Naive thymus-derived CD8-positive, alpha-beta T cell (primary cell): Measurements from ENCODE around the gene KCNMB1. TPM values are rescaled to one million over a fixed set of nuclear protein-coding genes. Genes with fewer than 3 reads are reported as not detected.

Source experiments
- ATAC-seq, 2 donors: fragments of 150-1000 bp; cut with Tn5 transposase in 1 of 2; sonication (Bioruptor Pico), chemical (Tn5 transposase) in 1 of 2; 1 replicate in 1 of 2; 2 replicates in 1 of 2; pipeline ENCODE4 v1.10.0; 2021; ENCODE audit warnings: mild to moderate bottlenecking in 2 of 2, moderate library complexity in 2 of 2
- POLR2A ChIA-PET: fragments of 350-600 bp; sonication (Branson Sonifier 250); formaldehyde crosslinking; loops from one replicate; lab custom pipeline; 2021; ENCODE audit warnings: antibody characterized with exemption; lab: Charles Lee
- DNase-seq, 10 donors: peaks; one replicate each; pipeline versions ENCODE4 v3.0.0 to v3.0.0-alpha.2; 2020 to 2022
- H3K27ac Mint-ChIP-seq, 10 donors: one replicate each; pipeline ENCODE4 v1.8.0; 2020 to 2022; ENCODE audit warnings: mild to moderate bottlenecking in 10 of 10, mixed read lengths in 10 of 10, moderate library complexity in 4 of 10, inconsistent platforms in 1 of 10
- H3K27me3 Mint-ChIP-seq, 5 donors: one replicate each; pipeline ENCODE4 v1.8.0; 2021 to 2022; ENCODE audit warnings: mixed read lengths in 5 of 5
- H3K36me3 Mint-ChIP-seq, 3 donors: one replicate each; pipeline ENCODE4 v1.8.0; 2020 to 2022; ENCODE audit warnings: mixed read lengths in 3 of 3, mild to moderate bottlenecking in 2 of 3, inconsistent platforms in 1 of 3
- H3K4me1 Mint-ChIP-seq, 4 donors: one replicate each; pipeline ENCODE4 v1.8.0; 2021 to 2022; ENCODE audit warnings: mixed read lengths in 4 of 4
- H3K4me3 Mint-ChIP-seq, 10 donors: one replicate each; pipeline ENCODE4 v1.8.0; 2020 to 2022; ENCODE audit warnings: mild to moderate bottlenecking in 10 of 10, mixed read lengths in 10 of 10, moderate library complexity in 6 of 10, inconsistent platforms in 1 of 10
- H3K9me3 Mint-ChIP-seq, 9 donors: one replicate each; pipeline ENCODE4 v1.8.0; 2020 to 2022; ENCODE audit warnings: mixed read lengths in 9 of 9, mild to moderate bottlenecking in 3 of 9, inconsistent platforms in 1 of 9, moderate library complexity in 1 of 9
- polyA plus RNA-seq, 3 donors: library from polyadenylated mRNA; unstranded; fragments of 300-500 nt; fragmentation: Illumina TruSeq; gene quantifications; one replicate each; pipeline ENCODE4 v1.2.3, GENCODE V29; 2021
- total RNA-seq, 8 experiments: library from RNA in 2 of 8; stranded (reverse) in 2 of 8; gene quantifications; one replicate each; pipeline ENCODE4 v1.2.3 and lab custom pipeline; 2021 to 2026

Gene KCNMB1
- total and polyA plus RNA-seq, 5 experiments from 2014 or later, result 0.06 TPM; not detected in 4

GRCh38 chr5:170410401-170410800 is 21.2 kb upstream of the KCNMB1 start:
- no peak for ATAC-seq
- Mint-ChIP-seq H3K4me1 (peaks cover 0 to 7% (median under 1%) of the 10 kb centered on the region in 4 donors), H3K27ac (peak overlapping the region in 2 of 10 donors; percentile 36 to 42), H3K9me3 (no peaks in the 10 kb centered on the region), H3K27me3 (no peaks in the 10 kb centered on the region), H3K4me3 (no peak overlapping the region), H3K36me3 (no peaks in the 10 kb centered on the region)
- DNase-seq, result no peak
- POLR2A ChIA-PET, result no interaction called here

GRCh38 chr5:170408877-170409660 is 19.9 kb upstream of the KCNMB1 start:
- peaks cover 0 to 16% (median 0%) of the 10 kb centered on the region in 4 donors for H3K4me1 Mint-ChIP-seq
- POLR2A ChIA-PET, result no interaction called here
- H3K27ac Mint-ChIP-seq, result peak overlapping the region in 1 of 10 donors; percentile 1

GRCh38 chr5:170408226-170408625 is 19.1 kb upstream of the KCNMB1 start:
- POLR2A ChIA-PET, result no interaction called here
- H3K27me3 Mint-ChIP-seq, result no peaks in the 10 kb centered on the region
- H3K9me3 Mint-ChIP-seq, result no peaks in the 10 kb centered on the region
- ATAC-seq, result no peak
- DNase-seq, result no peak
- H3K4me3 Mint-ChIP-seq, result no peak overlapping the region
- no peak overlapping the region for H3K27ac Mint-ChIP-seq
- peaks cover 0 to 16% (median 0%) of the 10 kb centered on the region in 4 donors for H3K4me1 Mint-ChIP-seq
- no peaks in the 10 kb centered on the region for H3K36me3 Mint-ChIP-seq

More at GRCh38 chr5:170408877-170409660, 19.9 kb upstream of the KCNMB1 start:
- no peak for DNase-seq
- Mint-ChIP-seq H3K36me3 (no peaks in the 10 kb centered on the region), H3K9me3 (no peaks in the 10 kb centered on the region), H3K27me3 (no peaks in the 10 kb centered on the region), H3K4me3 (no peak overlapping the region)
- ATAC-seq, result no peak

GRCh38 chr5:170407062-170407461 is 17.9 kb upstream of the KCNMB1 start:
- Mint-ChIP-seq H3K27ac (no peak overlapping the region), H3K4me3 (no peak overlapping the region), H3K27me3 (no peaks in the 10 kb centered on the region), H3K36me3 (no peaks in the 10 kb centered on the region), H3K4me1 (peaks cover 0 to 16% (median 0%) of the 10 kb centered on the region in 4 donors), H3K9me3 (peaks cover 0 to under 1% (median 0%) of the 10 kb centered on the region in 9 donors)
- DNase-seq, result no peak
- POLR2A ChIA-PET, result interaction anchor here (1.0 kb wide), 1 partner anchor 8 kb away, joined by 4 read pairs; no protein-coding TSS in a partner anchor
- ATAC-seq, result no peak

- H3K36me3 Mint-ChIP-seq, result no peaks in the 10 kb centered on the region
- POLR2A ChIA-PET, result interaction anchor here (1.0 kb wide), 1 partner anchor 9 kb away, joined by 4 read pairs; no protein-coding TSS in a partner anchor
- H3K4me1 Mint-ChIP-seq, result peaks cover 0 to 16% (median 0%) of the 10 kb centered on the region in 4 donors
Observed at GRCh38 chr5:170405817-170406216, 16.6 kb upstream of the KCNMB1 start.

GRCh38 chr5:170404398-170404797 is 15.2 kb upstream of the KCNMB1 start:
- H3K9me3 Mint-ChIP-seq, result peaks cover 0 to 2% (median 0%) of the 10 kb centered on the region in 9 donors
- peak in 1 of 2 donors; percentile 25 for ATAC-seq
- peaks cover 0 to 16% (median under 1%) of the 10 kb centered on the region in 4 donors for H3K4me1 Mint-ChIP-seq
- POLR2A ChIA-PET, result no interaction called here
- no peak overlapping the region for H3K4me3 Mint-ChIP-seq
- no peak overlapping the region for H3K27ac Mint-ChIP-seq
- DNase-seq, result no peak
- no peaks in the 10 kb centered on the region for H3K27me3 Mint-ChIP-seq
- H3K36me3 Mint-ChIP-seq, result no peaks in the 10 kb centered on the region

More at GRCh38 chr5:170405817-170406216, 16.6 kb upstream of the KCNMB1 start:
- Mint-ChIP-seq H3K4me3 (no peak overlapping the region), H3K27ac (no peak overlapping the region), H3K9me3 (peaks cover 0 to 2% (median 0%) of the 10 kb centered on the region in 9 donors), H3K27me3 (no peaks in the 10 kb centered on the region)
- DNase-seq (no peak), ATAC-seq (no peak)

- no peak overlapping the region for H3K4me3 Mint-ChIP-seq
- no peak for DNase-seq
- no peaks in the 10 kb centered on the region for H3K36me3 Mint-ChIP-seq
- H3K27ac Mint-ChIP-seq, result no peak overlapping the region
- H3K4me1 Mint-ChIP-seq, result peaks cover 0 to 16% (median under 1%) of the 10 kb centered on the region in 4 donors
- H3K9me3 Mint-ChIP-seq, result peaks cover 0 to 2% (median 0%) of the 10 kb centered on the region in 9 donors
- no peak for ATAC-seq
- no peaks in the 10 kb centered on the region for H3K27me3 Mint-ChIP-seq
- POLR2A ChIA-PET, result no interaction called here
Observed at GRCh38 chr5:170403675-170404074, 14.5 kb upstream of the KCNMB1 start.

- Mint-ChIP-seq H3K9me3 (peaks cover 0 to 2% (median 0%) of the 10 kb centered on the region in 9 donors), H3K4me3 (no peak overlapping the region), H3K36me3 (no peaks in the 10 kb centered on the region), H3K4me1 (peaks cover 0 to 16% (median under 1%) of the 10 kb centered on the region in 4 donors), H3K27ac (peak overlapping the region in 2 of 10 donors; percentile 2 to 17), H3K27me3 (no peaks in the 10 kb centered on the region)
- DNase-seq (no peak), ATAC-seq (no peak)
- POLR2A ChIA-PET, result no interaction called here
Observed at GRCh38 chr5:170402508-170402907, 13.3 kb upstream of the KCNMB1 start.

- Mint-ChIP-seq H3K4me1 (peaks cover 12 to 29% (median 20%) of the 10 kb centered on the region in 4 donors), H3K4me3 (no peak overlapping the region), H3K27ac (no peak overlapping the region), H3K36me3 (no peaks in the 10 kb centered on the region), H3K27me3 (peaks cover 0 to 1% (median 0%) of the 10 kb centered on the region in 5 donors), H3K9me3 (peaks cover 0 to 2% (median 0%) of the 10 kb centered on the region in 9 donors)
- POLR2A ChIA-PET, result no interaction called here
- no peak for ATAC-seq
- DNase-seq, result no peak
Observed at GRCh38 chr5:170397059-170397458, 7.9 kb upstream of the KCNMB1 start.

GRCh38 chr5:170393958-170394357 is 4.8 kb upstream of the KCNMB1 start:
- ATAC-seq, result peak in 1 of 2 donors; percentile 41

GRCh38 chr5:170393235-170393634 is 4.1 kb upstream of the KCNMB1 start:
- Mint-ChIP-seq H3K27ac (peak overlapping the region; percentile 16 to 86 (median 66)), H3K4me3 (peak overlapping the region; percentile 35 to 78 (median 64)), H3K27me3 (peaks cover 0 to 4% (median 1%) of the 10 kb centered on the region in 5 donors), H3K9me3 (no peaks in the 10 kb centered on the region), H3K4me1 (peaks cover 10 to 38% (median 27%) of the 10 kb centered on the region in 4 donors), H3K36me3 (no peaks in the 10 kb centered on the region)
- ATAC-seq, result peak; percentile 54 to 60
- POLR2A ChIA-PET, result no interaction called here
- DNase-seq, result peak in 4 of 10 donors; percentile 9 to 27 (median 25)

More at GRCh38 chr5:170393958-170394357, 4.8 kb upstream of the KCNMB1 start:
- Mint-ChIP-seq H3K27ac (peak overlapping the region; percentile 29 to 86 (median 70)), H3K27me3 (peaks cover 0 to 1% (median 0%) of the 10 kb centered on the region in 5 donors), H3K4me1 (peaks cover 10 to 38% (median 26%) of the 10 kb centered on the region in 4 donors), H3K4me3 (peak overlapping the region in 9 of 10 donors; percentile 26 to 78 (median 65)), H3K36me3 (no peaks in the 10 kb centered on the region), H3K9me3 (no peaks in the 10 kb centered on the region)
- POLR2A ChIA-PET, result no interaction called here
- no peak for DNase-seq

- ATAC-seq, result no peak
- Mint-ChIP-seq H3K36me3 (no peaks in the 10 kb centered on the region), H3K4me1 (peaks cover 10 to 38% (median 27%) of the 10 kb centered on the region in 4 donors), H3K4me3 (no peak overlapping the region), H3K27ac (no peak overlapping the region), H3K9me3 (no peaks in the 10 kb centered on the region), H3K27me3 (peaks cover 0 to 11% (median 2%) of the 10 kb centered on the region in 5 donors)
- DNase-seq, result no peak
- POLR2A ChIA-PET, result no interaction called here
Observed at GRCh38 chr5:170390472-170390871, 1.3 kb upstream of the KCNMB1 start.

GRCh38 chr5:170389550-170389892 is 354 bp upstream of the KCNMB1 start:
- Mint-ChIP-seq H3K9me3 (no peaks in the 10 kb centered on the region), H3K36me3 (no peaks in the 10 kb centered on the region), H3K27me3 (peaks cover 0 to 13% (median 2%) of the 10 kb centered on the region in 5 donors), H3K27ac (peak overlapping the region in 2 of 10 donors; percentile 12 to 22), H3K4me3 (peak overlapping the region in 1 of 10 donors; percentile 54), H3K4me1 (peaks cover 10 to 28% (median 24%) of the 10 kb centered on the region in 4 donors)
- POLR2A ChIA-PET, result interaction anchor here (0.7 kb wide), 1 partner anchor 65 kb away, joined by 4 read pairs; no protein-coding TSS in a partner anchor
- no peak for ATAC-seq
- DNase-seq, result no peak
